NT2/D1 (cell line): ENCODE data around the gene ATCAY.

Experiments used
- YY1 ChIP-seq: IDR thresholded peaks from 2 replicates; pipeline ENCODE4 v1.6.1; 2011; ENCODE audit not compliant: insufficient read length, insufficient read depth
- ZNF274 ChIP-seq: IDR thresholded peaks from 2 replicates; pipeline ENCODE4 v1.6.1; 2011; ENCODE audit warnings: mild to moderate bottlenecking, low read depth, low read length

DNA sequence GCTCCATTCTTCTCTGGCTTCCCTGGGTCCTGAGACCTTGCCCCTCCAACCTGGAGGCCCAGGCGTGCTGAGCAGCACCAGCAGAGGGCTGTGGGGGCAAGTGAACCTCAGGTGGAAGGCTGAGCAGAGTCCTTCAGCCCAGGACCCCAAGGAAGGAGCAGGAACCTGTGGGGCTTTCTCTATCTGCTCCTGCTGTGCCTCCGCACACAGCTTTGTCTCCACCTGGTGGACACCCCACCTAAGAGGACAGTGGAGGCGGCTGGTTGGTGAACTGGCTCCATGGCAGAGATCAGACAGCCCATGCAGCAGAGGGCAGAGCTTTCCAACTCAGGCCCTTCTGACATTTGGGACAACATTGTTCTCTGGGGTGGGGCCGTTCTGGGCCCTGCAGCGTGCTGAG, 31.4 kb upstream of the ATCAY start:
- TF ChIP-seq YY1 (no peak), ZNF274 (no peak)
